ENCODE data around the gene TNS3. TPM values are rescaled to one million over a fixed set of nuclear protein-coding genes. Genes with fewer than 3 reads are reported as not detected.

TNS3 gene
- total RNA-seq, 1 experiment from 2014 or later, result 533 TPM

GRCh38 chr7:47488969-47489342 is 93.0 kb downstream of the TNS3 start:
- intact Hi-C loops (cut with micrococcal nuclease; ENCODE audit: unreplicated experiment) (no loop called here), in situ Hi-C loops (cut with HindIII; ENCODE audit: low pct_unique_long_range_greater_than_20kb, low sequenced_read_pairs) (no loop called here)
- CTCF ChIA-PET, result no interaction called here

GRCh38 chr7:47488201-47488968 is 93.5 kb downstream of the TNS3 start:
- ATAC-seq, result peak; percentile 29
- POLR2A ChIA-PET, result no interaction called here
- CTCF ChIA-PET, result no interaction called here

More at GRCh38 chr7:47488969-47489342, 93.0 kb downstream of the TNS3 start:
- Histone ChIP-seq H3K27me3 (ENCODE audit: control insufficient read depth, insufficient read depth, low read length) (no peaks in the 10 kb centered on the region), H3K4me1 (ENCODE audit: control insufficient read depth, insufficient read depth, low read length) (peaks cover 98% of the 10 kb centered on the region), H3K36me3 (ENCODE audit: control insufficient read depth, insufficient read depth, low read length) (peaks cover 2% of the 10 kb centered on the region; the same call in 1 of the 2 replicates), H3K4me3 (ENCODE audit: low read depth in 2 of 2, low read length in 2 of 2) (no peak overlapping the region), H3K9me3 (ENCODE audit: control insufficient read depth, insufficient read depth, low read depth, low read length) (no peaks in the 10 kb centered on the region), H3K27ac (ENCODE audit: low read length) (peak overlapping the region; percentile 80)
- TF ChIP-seq POLR2AphosphoS5 (IDR thresholded peaks at IDR 0.05; ENCODE audit: low read depth, low read length) (no peak), TCF7L2 (IDR thresholded peaks at IDR 0.05; ENCODE audit: low read depth, low read length) (no peak), CTCF (IDR thresholded peaks at IDR 0.05) (no peak), SIN3A (IDR thresholded peaks at IDR 0.05; ENCODE audit: borderline replicate concordance, insufficient read depth, low read depth, low read length) (no peak), REST (IDR thresholded peaks at IDR 0.05; ENCODE audit: insufficient read depth in 1 of 2, low read depth in 2 of 2, low read length in 1 of 2) (no peak)
- DNase-seq (ENCODE audit: low read depth, low spot score) (no peak), ATAC-seq (no peak)
- POLR2A ChIA-PET, result no interaction called here
- BruUV-seq (replicated peaks), result no TSS peak

More at GRCh38 chr7:47488201-47488968, 93.5 kb downstream of the TNS3 start:
- peaks cover 2% of the 10 kb centered on the region; the same call in 1 of the 2 replicates for H3K36me3 ChIP-seq (ENCODE audit: control insufficient read depth, insufficient read depth, low read length)
- intact Hi-C loops (cut with micrococcal nuclease; ENCODE audit: unreplicated experiment) (no loop called here), in situ Hi-C loops (cut with HindIII; ENCODE audit: low pct_unique_long_range_greater_than_20kb, low sequenced_read_pairs) (no loop called here)
- TF ChIP-seq POLR2AphosphoS5 (IDR thresholded peaks at IDR 0.05; ENCODE audit: low read depth, low read length), result peak; percentile 30
- TF ChIP-seq SIN3A (IDR thresholded peaks at IDR 0.05; ENCODE audit: borderline replicate concordance, insufficient read depth, low read depth, low read length), result no peak
- H3K4me3 ChIP-seq (ENCODE audit: low read depth in 2 of 2, low read length in 2 of 2), result no peak overlapping the region
- peak overlapping the region; percentile 80 for H3K27ac ChIP-seq (ENCODE audit: low read length)
- no peak for DNase-seq (ENCODE audit: low read depth, low spot score)
- TSS peak; percentile 4 for BruUV-seq (replicated peaks)
- no peaks in the 10 kb centered on the region for H3K9me3 ChIP-seq (ENCODE audit: control insufficient read depth, insufficient read depth, low read depth, low read length)
- no peaks in the 10 kb centered on the region for H3K27me3 ChIP-seq (ENCODE audit: control insufficient read depth, insufficient read depth, low read length)
- H3K4me1 ChIP-seq (ENCODE audit: control insufficient read depth, insufficient read depth, low read length), result peaks cover 100% of the 10 kb centered on the region
